Measurements from ENCODE around the gene SNCA.

Gene SNCA

DNA sequence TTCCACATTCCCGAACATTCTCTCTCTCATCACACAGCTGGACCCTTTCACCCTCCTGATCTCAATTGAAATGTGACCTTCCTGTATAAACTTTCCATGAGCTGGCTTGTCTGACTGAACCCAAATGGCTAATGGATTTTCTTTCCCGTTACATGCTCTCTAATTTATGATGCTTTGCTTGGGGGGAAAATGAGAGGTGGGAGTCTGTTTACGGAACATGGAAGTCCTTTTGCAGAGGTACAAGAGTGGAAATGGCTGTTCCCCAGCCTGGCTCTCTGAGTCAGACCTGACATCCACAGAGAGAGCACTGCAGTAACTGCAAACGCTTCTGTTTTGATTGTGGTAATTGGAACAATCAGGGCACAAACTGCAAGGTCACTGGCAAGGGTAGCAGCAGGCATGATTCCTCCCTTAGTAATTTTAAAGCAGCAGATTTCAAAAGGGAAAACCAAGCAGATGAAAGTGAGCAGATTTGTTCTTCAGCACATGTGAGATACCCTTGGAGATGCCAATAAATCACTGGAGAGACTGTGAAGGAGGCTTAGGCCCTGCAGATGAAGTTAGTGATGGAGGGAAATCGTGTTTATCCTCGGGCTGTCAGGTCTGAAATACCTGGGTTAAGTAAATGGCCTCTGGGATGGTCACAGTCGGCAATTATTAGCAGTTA is 83.9 kb downstream of the SNCA start:
- no peak for DNase-seq

DNA sequence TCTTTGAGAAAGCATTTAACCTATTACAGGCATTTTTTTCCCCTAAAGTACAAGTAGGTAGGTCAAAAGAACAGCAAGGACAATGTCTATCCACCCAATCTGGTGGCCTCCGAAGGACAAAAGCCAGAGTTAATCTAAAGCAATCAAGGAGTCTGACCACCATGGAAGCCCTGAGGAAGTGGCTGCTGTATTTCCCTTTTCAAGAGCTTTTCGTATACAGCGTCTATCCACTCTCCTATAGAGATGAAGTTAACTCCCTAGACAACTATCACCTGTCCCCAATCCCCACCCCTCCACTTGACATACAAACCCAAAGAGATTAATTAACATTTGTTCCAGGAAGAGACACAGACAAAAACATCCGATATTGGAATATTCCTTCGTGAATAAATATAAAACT is 85.5 kb downstream of the SNCA start:
- DNase-seq: no peak

DNA sequence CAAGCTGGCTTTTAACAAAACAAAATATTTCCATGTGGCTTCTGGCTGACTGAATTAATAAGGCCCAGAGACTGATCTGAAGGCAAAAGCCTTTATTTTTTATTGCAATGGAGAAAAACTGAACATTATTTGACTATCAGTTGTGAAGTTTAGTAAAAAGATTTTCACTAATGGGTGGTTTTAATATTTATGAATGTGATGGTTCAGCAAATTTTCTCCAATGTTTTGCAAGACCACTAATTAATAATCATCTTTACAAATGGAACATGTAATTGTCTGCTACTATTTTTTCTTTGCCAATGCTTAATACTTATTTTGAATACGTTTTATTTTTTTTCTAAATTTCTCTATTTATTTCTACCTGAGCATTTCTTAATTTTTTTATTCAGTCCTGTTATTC is 90.6 kb downstream of the SNCA start:
- DNase-seq: no peak

DNA sequence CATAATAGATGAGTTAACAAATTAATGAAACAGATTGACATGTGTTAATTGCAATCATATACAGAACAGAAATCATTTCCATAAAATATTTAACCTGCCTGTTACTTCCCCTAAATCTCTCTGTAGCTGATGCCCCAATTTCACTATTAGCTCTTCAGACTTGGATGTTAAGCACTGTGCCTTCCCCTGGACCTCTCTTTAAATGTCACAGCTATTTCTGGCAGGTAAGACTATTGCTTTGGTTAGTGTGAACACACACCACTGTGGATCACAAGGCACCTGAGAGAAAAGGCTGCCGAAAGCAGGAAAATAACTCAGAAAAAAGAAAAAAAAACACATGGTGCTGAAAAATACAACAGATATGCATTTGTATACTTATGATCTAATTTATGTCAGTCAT is 91.3 kb downstream of the SNCA start:
- no peak for DNase-seq

DNA sequence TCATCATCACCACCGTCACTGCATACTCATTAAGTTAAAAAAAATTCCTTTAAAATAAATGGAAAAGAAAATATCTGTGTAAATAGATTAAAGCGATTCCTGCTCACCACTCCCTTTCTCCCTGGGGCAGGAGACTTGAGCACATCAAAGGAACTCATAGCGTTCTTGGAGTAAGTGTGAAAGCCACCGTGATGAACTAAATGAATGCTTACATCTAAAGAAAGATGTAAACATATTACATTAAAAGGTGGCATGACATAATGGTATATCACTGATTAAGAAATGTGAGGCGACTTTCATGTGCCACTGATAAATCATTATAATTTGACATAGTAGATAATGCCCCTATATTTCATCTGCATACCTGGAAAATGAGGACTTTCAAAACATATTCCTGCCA is 92.0 kb downstream of the SNCA start:
- DNase-seq: no peak

DNA sequence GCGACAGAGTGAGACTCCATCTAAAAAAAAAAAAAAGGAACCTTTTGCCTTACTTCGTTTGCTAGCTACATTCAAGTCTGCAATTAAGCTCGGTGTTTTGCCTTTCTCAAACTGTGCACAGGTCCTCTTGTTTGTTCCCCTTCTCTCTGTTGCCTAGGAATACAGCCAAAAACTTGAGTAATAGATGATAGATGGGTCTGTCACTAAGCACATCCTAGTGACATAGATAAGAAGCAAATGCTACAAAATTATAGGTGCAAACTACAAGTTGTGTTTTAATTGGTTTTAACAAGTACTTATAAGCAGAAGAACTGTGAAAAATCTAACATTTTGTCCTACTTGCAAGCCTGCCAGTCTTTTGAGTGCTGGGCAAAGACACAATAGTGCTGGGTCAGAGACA is 95.2 kb downstream of the SNCA start:
- DNase-seq: no peak

DNA sequence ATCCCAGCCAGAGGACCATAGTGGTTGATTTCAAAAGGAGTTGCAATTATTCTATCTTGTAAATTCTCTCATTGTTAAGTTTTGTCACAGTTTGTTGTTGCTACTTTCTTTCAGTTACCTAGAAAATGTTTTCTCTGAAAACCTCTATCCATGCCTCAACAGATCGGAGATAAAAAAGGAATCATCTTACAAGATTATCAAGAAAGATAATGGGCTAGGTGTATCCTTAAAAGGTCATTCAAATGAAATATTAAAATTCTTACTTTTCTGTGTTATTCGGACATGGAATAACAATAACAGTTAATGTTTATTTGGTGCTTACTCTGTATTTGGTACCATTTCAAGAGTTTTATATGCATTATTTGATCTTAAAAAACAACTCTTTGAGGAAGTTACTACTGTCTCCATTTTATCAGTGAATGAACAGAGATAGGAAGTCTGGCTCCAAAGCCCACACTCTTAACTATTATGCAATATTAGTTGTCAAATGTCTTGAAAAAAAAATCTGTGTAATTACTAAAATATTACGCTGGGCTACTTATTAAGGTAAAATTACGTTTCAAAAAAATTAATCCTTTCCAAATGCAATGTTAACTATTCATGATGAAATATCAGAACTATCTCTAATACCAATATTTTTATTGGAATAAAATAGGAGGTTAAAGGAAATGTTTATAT is 97.5 kb downstream of the SNCA start:
- no peak for DNase-seq

DNA sequence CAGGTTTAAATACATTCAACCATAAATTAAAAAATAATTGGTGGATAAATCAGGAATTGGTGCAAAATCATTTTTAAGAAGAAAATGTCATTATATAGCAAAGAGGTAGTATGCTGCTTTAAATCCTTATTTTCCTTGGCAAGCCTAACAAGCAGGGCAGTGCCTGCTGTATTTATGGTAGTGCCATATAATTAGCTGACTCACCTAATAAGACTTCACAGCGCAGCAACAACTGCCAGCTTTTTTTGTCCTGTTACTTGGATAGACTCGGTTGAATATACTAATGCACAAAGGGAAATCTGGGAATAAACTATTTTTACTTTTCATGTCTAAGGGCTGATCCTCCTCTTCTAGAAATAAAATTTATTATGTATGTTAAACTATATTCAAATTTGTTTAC is 99.1 kb downstream of the SNCA start:
- no peak for DNase-seq

DNA sequence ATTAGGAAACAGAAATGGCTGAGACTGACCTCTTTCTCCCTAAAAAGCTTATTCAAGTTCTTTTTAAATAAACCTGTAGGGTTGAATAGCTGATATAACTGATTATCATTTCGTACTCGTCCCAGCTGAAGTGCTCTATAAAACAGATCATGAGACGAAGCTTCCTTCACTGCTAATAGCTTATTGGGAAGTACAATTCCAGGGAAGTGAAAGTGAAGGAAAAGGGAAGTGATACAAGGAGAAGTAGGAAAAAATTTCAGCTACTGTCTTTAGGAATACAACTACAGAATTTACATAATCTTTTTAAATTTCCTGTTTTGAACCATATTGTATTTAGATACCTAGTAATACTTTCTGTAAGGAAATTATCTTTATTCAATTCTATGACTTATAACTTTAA is 103.0 kb downstream of the SNCA start:
- no peak for DNase-seq

DNA sequence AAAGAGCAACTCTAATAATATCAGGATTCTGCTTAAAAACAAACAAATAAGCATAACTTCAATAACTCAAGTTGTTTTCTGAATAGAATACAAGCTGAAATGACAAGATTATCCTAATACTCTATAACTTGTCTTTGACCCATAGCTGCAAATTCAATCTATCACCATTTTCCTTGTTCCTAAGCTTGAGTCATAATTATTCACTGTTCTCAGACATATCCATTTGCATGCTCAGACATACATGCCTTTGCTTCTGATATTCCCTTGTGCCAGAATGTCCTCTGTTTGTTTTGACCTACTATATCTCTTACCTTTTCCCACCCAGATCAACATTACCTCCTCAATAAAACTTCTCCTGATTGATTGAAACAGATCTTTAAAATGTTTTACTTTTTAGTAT is 109.7 kb downstream of the SNCA start:
- no peak for DNase-seq

DNA sequence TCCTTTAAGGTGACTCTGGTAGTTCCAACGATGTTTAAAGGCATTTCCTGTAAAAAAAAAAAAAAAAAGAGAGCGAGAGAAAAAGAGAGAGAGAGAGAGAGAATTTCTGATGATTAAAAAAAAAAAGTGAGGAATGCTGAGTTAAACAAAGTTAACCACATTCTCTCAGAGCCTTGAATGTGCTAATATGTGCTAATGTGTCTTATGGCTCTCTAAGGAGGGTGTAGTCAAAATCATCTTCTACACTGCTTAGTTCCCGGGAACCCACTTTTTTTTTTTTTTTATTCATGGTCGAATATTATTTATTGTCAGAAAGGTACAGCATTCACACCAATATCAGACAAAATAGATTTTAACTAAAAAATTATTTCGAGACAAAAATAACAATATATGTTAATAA is 111.7 kb downstream of the SNCA start:
- DNase-seq: no peak

DNA sequence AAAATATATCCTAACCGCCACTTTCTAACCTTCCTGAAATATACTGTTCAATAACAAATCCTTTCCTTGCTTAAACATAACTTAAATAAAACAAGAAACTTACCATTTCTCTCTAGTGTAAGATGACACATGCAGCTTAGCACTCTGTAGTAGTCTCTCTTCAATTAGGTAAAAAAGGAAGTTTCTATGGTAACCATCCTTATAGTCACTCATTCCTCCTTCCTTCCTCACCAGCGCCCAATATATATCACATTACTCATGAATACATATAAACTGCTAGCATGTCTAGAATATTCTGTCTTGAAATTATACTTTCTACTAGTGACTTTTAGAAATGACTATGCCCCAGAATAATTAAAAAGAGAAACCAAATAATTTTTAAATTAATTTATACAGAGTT is 112.2 kb downstream of the SNCA start:
- DNase-seq: no peak

DNA sequence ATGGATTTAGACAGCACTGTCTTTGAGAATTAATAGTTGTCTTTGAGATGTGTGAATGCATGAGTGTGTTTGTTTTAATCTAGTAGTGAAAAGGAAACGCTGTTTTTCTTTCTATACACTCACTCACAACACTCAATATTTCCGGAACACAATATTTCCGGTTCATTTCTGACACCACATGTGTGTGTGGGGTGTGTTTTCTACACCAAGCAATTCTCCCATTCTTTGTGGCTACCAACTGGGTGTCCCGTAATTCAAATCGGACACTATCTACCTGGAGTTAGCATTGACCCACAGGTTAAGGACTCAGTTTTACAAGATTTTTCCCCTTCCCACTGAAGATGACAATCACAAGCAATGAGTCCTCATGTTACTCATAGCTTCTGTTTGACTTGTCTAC is 113.9 kb downstream of the SNCA start:
- DNase-seq: no peak

DNA sequence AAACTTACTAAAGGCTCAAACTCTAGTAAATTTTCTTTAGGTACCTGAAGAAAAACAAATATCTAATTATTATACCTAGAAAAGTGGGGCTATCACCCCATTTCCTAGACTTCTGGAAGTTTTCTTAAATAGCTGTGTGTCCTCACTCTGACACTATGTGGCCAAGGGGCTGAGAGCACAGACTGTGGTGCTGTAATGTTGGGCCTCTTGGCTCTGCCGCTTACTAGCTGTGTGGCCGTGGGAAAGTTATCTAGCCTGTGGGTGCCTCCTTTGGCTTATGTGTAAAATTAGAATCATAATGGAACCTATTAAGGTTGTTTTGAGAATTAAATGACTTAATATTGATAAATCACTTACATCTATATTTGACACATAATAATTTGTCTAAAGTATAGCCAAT is 114.4 kb downstream of the SNCA start:
- no peak for DNase-seq

DNA sequence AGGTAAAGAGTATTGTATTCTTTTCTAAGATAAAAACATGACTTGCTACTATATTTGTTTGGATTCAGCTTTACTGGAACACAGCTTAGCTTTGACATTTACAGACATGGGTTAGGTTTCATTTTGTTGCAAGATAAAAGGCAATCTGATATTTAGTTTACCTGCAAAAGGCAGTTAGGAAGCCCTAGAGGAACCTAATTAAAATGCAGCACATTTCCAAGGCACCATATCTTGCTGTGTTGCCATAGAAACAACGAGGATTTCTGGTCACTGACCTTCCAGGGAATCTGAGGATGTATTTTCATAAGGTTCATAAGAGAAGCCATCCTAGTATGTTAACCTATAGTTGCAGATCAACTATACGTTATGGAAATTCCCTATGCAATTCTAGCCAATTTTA is 116.0 kb downstream of the SNCA start:
- no peak for DNase-seq

DNA sequence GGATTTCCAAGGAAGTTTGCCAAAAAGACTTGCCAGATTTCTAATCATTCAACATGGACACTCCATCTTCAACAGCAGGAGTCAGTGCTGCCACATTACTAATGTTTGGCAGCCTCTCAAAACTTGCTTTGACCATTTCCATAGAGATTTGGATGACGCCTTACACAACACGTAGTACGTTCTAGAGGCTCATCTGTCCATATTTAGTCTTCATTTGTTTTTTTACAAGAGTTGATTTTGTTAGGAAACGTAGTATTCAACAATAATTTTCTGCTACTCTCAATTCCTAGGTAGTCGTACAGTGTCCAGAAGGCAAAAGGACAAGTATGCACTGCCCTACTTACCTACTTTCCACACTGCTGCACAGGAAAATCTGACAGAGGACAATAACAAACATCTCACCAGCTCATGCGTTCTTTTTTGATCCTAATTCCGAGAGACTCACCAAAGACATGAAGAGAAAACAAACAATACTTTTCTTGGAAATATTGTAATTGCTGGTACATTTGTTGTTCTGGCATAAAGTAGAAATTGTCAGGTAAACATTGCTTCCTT is 117.3 kb downstream of the SNCA start:
- no peak for DNase-seq

DNA sequence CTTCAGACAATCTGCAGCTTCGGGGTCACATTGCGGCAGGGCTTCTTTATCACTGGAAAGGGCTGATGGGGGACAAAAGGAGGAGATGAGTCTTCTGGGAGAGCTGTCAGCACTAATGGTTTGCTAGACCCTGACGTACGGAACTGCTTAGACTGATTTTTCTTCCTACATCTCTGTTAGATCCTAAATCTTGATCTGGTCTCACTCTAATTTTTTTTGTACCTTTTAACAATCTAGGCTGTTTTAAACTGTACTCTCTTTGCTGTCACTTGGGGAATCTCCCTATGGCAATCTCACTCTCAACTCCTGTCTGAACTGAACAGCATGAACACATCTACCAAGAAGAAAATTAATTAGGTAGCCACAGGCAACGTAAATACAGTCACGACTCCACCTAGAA is 120.1 kb downstream of the SNCA start:
- no peak for DNase-seq

DNA sequence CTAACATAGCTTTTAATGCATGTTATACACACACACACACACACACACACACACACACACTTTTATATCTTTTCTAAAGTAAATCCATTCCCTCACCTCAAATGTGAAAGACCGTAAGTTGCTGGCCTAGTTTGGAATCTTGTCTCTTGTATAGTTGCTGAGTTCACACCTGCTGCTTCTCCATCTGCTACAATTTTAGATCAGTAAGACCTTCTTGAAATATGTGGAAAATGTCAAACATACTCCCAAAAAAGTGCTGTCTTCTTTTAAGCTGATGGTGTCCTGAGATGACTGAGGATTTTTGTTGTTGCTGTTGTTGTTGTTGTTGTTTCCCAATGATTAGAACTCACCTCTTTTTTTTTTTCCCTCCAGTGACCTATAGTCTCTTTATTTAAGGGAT is 121.3 kb downstream of the SNCA start:
- DNase-seq: no peak

DNA sequence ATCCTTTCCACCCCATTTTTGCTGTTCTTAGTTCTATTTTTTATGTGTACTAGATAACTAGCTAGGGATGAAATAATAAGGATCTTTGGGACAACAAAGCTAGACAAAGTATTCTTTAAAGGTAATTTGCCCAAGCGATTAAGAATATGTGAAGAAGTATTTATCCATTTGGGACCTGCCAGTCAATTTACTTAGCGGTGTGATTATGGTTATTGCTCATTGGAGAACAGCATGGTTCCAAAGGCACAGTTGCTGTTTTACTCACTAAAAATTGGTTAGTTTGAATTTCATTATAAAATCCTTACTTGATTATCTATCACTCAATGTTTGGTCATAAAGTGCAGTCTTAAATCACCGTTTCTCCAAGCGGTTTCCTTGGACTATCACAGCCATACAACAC is 124.1 kb downstream of the SNCA start:
- DNase-seq: no peak

DNA sequence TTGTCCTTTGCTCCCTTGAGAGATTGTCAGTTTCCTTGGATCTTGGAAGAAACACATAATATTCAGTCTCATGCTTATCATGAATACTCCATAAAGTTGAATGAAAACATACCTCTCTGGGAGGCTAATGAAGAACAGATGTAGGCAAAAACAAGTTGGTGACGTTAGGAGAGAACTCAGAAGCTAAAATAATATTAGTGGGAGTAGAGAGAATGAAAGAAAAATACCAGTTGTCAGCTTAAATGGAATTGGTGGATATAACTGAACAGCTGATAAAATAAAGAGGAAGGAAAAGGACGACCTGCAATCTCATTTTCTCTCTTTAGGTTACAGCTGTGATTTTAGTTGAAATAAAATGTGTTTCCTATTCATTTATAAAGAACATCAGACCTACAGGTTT is 124.8 kb downstream of the SNCA start:
- DNase-seq: no peak

DNA sequence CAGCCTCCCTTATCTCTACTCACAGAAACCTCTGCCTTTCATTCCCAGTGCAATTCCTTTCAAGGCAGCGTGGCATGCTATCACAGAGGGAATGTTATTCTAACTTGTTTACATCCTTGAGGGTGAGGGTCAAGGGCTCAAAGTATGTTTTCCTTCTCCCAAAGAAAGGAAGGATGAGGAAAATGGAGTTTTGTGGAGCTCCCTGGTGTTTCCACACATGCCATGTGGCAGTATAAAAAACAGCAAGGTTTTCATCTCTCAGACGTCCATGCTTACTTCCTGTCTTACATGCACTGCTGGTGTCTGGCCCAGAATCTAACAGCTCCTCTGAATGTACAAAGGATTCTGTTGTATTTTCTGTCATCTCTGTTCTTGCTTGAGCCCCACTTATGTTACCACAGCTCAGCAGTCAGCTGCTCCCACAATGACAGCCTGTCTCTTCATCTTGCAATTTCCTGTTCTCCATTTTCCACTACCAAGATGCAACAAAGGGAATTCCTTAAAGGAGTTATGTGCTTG is 128.0 kb downstream of the SNCA start:
- DNase-seq: no peak

DNA sequence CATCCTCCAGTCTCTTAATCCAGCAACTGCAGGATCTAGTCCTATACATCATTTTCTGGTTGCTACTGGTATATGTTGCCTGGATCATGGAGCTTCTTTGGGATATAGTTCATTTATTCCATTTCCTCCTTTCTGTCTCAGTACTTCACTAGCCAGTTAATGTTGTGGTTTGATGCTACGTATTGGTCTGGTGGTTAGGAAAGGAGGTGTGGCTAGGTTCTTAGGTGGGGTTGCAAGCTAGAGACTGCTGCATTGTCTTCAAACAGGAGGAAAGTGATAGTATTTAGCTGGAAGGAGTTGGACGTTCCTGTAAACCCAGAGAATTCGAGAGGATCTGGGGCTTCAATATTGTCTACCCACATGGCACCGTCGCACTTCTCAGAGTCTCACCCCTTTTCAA is 129.5 kb downstream of the SNCA start:
- no peak for DNase-seq

DNA sequence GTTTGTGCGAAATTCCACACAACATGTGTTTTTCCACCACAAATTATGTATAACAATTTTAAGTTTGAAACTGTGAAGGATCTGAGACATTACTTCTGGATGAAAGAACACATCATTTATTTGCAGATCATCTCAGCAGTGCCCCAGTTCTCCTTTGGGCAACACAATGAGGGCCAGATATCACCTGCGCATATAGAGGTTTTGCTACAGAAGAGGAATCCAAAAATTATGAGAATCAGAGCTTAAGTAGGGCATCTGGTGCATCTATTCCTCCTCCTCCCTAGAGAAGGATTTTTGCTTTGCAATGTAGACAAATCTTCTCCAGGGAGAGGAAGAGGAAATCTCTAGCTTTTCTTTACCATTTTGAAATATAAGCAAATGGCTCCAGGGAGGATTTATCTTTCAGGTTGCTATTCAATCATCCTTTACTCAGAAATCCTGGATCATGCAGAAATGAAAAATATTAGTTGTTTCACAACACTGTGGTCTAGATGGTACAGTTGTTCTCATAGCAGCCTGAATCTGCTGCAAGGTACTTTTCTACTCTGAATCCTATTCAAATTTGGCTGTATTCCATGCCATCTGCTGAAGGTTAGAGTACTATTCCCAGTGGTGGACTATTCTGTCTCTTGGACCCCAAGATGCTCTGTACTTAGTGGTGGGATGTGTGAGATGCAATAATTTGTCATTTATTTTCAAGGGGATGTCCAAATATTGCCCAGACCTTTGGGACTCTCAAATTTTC is 132.1 kb downstream of the SNCA start:
- no peak for DNase-seq

Measured in CD4-positive, alpha-beta T cell treated with Interleukin-21 for 1 hour (primary cell).